Osteocyte (in vitro differentiated cells): ENCODE results near the gene KCTD13. TPM values are rescaled to one million over a fixed set of nuclear protein-coding genes. Genes with fewer than 3 reads are reported as not detected.

Experiments used
- DNase-seq: peaks from one replicate; pipeline ENCODE4 v3.0.0; 2021; ENCODE audit warnings: mixed read lengths; ENCODE audit not compliant: unreplicated experiment; ENCODE audit errors: extremely low spot score
- H3K27ac Mint-ChIP-seq: one replicate; pipeline ENCODE4 v1.8.0; 2021; ENCODE audit warnings: mild to moderate bottlenecking, mixed read lengths; ENCODE audit not compliant: unreplicated experiment
- H3K27me3 Mint-ChIP-seq: one replicate; pipeline ENCODE4 v1.8.0; 2021; ENCODE audit warnings: mixed read lengths; ENCODE audit not compliant: unreplicated experiment
- H3K36me3 Mint-ChIP-seq: one replicate; pipeline ENCODE4 v1.8.0; 2021; ENCODE audit warnings: mixed read lengths; ENCODE audit not compliant: unreplicated experiment
- H3K4me1 Mint-ChIP-seq: one replicate; pipeline ENCODE4 v1.8.0; 2021; ENCODE audit warnings: mixed read lengths; ENCODE audit not compliant: unreplicated experiment
- H3K4me3 Mint-ChIP-seq: one replicate; pipeline ENCODE4 v1.8.0; 2021; ENCODE audit warnings: mild to moderate bottlenecking, moderate library complexity, mixed read lengths; ENCODE audit not compliant: unreplicated experiment
- H3K9me3 Mint-ChIP-seq: one replicate; pipeline ENCODE4 v1.8.0; 2021; ENCODE audit warnings: mixed read lengths; ENCODE audit not compliant: unreplicated experiment
- long read RNA-seq: library from polyadenylated mRNA; unstranded; transcript quantifications from one replicate; pipeline ENCODE4 v2.0.0, GENCODE V29; 2021
- total RNA-seq: library from RNA; stranded (reverse); gene quantifications from 2 replicates; pipeline ENCODE4 v1.2.1, GENCODE V29; 2021
- TF ChIP-seq, protein P1 (sequence below): fragments of 200-600 bp; sonication (generic); IDR thresholded peaks from 2 replicates; pipeline ENCODE4 v1.5.0; 2021; ENCODE audit warnings: antibody characterized with exemption, mild to moderate bottlenecking, moderate library complexity

The KCTD13 gene, protein sequence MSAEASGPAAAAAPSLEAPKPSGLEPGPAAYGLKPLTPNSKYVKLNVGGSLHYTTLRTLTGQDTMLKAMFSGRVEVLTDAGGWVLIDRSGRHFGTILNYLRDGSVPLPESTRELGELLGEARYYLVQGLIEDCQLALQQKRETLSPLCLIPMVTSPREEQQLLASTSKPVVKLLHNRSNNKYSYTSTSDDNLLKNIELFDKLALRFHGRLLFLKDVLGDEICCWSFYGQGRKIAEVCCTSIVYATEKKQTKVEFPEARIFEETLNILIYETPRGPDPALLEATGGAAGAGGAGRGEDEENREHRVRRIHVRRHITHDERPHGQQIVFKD
- 20.5 and 22.3 TPM in 2 replicates for total RNA-seq
- long read RNA-seq, partial matches to known transcripts, result 0 of 1 reads
- long read RNA-seq, other reads (novel, unspliced or antisense), result 1 of 1 reads

DNA sequence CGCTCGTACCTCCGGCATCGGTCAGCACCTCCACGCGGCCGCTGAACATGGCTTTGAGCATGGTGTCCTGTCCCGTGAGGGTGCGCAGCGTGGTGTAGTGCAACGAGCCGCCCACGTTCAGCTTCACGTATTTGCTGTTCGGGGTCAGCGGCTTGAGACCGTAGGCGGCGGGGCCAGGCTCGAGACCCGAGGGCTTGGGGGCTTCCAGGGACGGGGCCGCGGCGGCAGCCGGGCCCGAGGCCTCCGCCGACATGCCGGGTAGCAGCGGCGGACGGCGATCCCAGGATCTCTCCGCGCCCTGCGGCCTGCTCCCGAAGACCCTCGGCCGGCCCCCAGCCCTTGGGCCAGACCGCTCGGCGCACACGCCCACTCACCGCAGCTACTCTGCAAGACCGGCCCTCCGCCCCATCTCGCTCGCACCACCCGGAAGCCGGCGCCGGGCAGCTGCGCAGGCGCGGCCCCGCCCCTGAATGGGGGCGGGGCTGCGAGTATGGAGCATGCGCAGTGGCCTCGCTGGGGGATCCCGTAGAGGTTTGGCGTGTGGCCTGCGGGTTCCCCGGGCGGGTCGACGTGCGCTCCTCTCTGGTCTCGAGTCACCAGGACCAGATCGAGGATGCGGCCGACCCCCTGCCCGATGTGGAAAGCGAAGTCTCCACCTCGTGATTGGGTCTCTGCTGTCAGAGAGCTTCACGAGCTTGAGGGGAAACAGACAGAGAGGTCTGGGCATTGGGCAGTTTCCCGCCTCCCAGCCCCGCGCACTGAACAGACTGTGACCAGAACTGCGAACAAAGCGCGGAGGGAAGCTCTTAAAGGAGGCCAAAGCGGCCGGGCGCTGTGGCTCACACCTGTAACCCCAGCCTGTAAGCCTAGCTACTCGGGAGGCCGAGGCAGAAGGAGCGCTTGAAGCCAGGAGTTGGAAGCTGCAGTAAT lies at the start of gene KCTD13:
TSS of gene KCTD13 (minus strand) at position 446 of the 930 bp plus-strand sequence. CDS start at position 253, 193 bp downstream.
- Mint-ChIP-seq H3K4me3 (peak within 1 kb of the TSS; percentile 91), H3K36me3 (peaks cover 7% of the 10 kb centered on the region), H3K27ac (peak within 1 kb of the TSS; percentile 97), H3K27me3 (no peaks in the 10 kb centered on the region), H3K9me3 (no peaks in the 10 kb centered on the region), H3K4me1 (peaks cover 33% of the 10 kb centered on the region)
- TF ChIP-seq, protein P1, sequence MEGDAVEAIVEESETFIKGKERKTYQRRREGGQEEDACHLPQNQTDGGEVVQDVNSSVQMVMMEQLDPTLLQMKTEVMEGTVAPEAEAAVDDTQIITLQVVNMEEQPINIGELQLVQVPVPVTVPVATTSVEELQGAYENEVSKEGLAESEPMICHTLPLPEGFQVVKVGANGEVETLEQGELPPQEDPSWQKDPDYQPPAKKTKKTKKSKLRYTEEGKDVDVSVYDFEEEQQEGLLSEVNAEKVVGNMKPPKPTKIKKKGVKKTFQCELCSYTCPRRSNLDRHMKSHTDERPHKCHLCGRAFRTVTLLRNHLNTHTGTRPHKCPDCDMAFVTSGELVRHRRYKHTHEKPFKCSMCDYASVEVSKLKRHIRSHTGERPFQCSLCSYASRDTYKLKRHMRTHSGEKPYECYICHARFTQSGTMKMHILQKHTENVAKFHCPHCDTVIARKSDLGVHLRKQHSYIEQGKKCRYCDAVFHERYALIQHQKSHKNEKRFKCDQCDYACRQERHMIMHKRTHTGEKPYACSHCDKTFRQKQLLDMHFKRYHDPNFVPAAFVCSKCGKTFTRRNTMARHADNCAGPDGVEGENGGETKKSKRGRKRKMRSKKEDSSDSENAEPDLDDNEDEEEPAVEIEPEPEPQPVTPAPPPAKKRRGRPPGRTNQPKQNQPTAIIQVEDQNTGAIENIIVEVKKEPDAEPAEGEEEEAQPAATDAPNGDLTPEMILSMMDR, result no peak
- DNase-seq, result peak; percentile 97

DNA sequence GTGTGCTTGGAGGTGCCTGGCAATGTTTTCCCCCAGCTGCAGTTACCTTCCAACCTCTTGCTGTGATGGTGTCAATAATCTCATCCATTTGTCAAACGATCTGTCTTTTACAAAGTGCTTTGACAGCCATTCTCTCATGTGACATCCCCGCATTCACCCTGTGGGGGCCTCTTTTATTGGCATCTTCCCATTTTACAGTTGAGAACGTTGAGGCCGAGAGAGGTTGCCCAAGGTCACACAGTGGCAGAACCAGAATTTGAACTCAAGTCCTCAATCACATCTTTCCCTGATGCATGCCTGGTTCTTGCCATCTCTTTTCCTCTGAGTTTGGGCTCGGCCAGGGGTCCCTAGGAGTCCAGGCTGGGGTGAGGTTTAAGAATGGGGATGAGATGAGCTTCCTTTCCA lies 49.1 kb upstream of the KCTD13 start:
- Mint-ChIP-seq H3K9me3 (no peaks in the 10 kb centered on the region), H3K4me3 (peak overlapping the region; percentile 98), H3K27me3 (no peaks in the 10 kb centered on the region), H3K4me1 (peaks cover 30% of the 10 kb centered on the region), H3K36me3 (peaks cover 21% of the 10 kb centered on the region), H3K27ac (peak overlapping the region; percentile 94)
- no peak for DNase-seq
- TF ChIP-seq, protein P1, result no peak

DNA sequence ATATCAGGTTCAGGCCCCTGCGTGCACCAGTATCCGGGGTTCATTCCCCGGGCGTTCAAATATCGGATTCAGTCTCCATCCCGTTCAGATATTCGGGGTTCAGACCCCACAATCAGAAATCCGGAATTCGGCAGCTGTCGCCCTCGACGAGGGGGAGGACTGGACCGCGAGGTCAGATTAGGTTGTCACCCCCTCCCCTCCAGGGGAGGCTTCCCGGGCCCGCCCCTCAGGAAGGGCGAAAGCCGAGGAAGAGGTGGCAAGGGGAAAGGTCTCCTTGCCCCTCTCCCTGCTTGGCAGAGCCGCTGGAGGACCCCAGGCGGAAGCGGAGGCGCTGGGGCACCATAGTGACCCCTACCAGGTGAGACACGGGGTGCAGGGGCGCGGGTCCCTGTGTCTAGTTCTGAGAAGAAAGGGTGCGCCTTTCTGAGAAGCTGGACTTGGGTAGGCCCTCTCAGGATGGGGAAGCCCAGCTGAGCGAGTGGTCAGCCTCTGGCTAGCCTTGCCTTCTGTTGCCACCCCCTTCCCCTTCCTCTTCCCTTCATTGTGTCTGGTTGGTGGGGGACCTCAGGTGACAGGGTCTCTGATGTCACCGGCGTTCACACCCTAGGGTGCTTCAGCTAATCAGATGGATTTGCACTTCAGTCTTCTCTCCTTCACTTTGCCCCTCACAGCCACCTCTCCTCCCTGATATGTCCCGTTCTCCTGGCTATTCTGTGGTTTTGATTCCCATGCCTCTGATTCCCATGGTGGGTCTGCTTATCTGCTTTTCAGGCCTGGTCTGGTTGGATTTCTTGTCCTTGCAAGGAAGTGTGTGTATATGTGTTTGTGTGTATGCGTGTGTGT lies 48.5 kb upstream of the KCTD13 start:
- Mint-ChIP-seq H3K9me3 (no peaks in the 10 kb centered on the region), H3K27me3 (no peaks in the 10 kb centered on the region), H3K4me3 (peak overlapping the region; percentile 98), H3K36me3 (peaks cover 19% of the 10 kb centered on the region), H3K4me1 (peaks cover 30% of the 10 kb centered on the region), H3K27ac (peak overlapping the region; percentile 94)
- DNase-seq, result no peak
- TF ChIP-seq, protein P1, result no peak

DNA sequence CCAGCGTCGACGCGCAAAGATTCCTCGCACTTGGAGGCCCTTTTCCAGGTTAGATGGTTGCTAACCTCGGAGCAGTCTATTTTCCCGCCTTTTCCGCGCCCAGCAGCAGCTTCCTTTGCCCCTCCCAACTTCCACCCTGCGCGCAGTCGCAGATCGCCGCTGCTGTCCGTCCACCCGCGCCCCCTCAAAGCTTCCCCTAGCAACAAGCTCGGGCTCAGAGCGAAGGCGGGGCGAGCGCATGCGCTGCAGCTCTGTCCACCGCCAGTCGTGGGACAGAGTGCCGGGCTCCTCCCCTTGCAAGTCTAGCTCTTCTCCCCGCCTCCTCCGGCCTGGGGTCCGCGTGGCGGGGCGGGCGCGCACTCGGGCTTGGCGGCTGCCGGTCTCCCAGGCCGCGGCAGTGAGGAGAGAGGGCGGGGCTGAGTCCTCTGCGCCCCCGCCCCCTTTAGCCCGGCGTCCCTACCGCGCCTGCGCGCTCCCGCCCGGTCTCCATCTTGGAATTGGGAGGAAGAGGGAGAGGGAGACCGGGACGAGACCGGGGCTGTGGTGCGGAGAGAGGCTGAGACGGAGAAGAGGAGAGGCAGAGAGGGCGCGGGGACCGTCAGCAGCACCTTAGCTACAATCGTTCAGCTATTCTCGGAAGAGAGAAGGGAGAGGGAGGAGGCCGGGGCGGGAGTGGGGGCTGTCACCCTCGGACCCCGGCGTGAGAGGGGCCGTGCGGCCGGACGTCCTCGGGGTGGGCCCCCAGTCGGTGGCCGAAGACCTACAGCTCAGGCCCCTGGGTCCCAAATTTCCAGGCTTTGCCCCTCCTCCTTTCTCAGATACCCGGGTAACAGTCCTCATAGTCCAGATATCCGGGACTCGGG lies 47.6 kb upstream of the KCTD13 start, which contains the start of gene TAOK2:
TSS of gene TAOK2 (plus strand) at position 485 of the 863 bp plus-strand sequence. CDS start 3,905 bp downstream, outside the sequence.
- Mint-ChIP-seq H3K27me3 (no peaks in the 10 kb centered on the region), H3K4me1 (peaks cover 30% of the 10 kb centered on the region), H3K36me3 (peaks cover 15% of the 10 kb centered on the region), H3K4me3 (peak within 1 kb of the TSS; percentile 98), H3K9me3 (no peaks in the 10 kb centered on the region), H3K27ac (peak within 1 kb of the TSS; percentile 94)
- TF ChIP-seq, protein P1, result no peak
- peak; percentile 100 for DNase-seq
